ENCODE data around the gene CELF6.

The CELF6 gene

DNA sequence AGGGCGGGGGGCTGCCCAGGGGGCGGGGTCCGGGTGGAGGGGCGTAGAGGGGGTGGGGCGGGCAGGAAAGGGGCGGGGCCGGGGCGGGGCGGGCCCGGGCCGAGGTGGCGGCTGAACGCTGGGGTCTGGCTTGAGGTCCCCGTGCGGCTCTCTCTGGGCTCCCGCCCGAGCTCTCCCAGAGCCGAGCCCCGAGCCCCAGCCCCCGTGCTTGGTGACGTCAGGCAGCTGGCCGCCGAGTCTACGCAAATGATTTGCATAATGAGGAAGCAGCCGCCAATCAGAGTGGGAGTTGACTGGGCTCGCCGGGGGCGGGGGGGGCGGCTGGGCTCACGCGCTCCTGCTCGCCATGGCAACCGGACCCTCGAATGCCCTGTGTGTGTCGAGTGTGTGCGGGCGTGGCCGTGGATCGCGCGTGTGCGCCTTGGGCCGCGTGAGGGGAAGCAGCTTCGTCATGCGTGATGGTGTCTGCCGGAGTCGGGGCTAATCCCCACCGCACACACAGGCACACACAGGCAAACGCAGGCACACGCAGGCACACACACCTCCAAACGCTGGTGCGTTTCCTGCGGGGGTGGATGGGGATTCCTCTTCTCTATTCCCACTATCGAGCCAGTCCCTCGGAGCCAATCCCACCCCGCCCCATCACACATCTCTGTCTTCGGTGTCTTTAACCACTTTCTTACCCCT lies at the start of gene CELF6:
TSS of gene CELF6 (minus strand) at position 173 of the 687 bp plus-strand sequence. CDS start 283 bp downstream, outside the sequence.
- DNase-seq: peak; percentile 67

- no peak for DNase-seq
These were observed 48.9 kb upstream of the CELF6 start for GRCh38 chr15:72368899-72369298.

GRCh38 chr15:72368325-72368724 lies 48.4 kb upstream of the CELF6 start:
- no peak for DNase-seq

DNA sequence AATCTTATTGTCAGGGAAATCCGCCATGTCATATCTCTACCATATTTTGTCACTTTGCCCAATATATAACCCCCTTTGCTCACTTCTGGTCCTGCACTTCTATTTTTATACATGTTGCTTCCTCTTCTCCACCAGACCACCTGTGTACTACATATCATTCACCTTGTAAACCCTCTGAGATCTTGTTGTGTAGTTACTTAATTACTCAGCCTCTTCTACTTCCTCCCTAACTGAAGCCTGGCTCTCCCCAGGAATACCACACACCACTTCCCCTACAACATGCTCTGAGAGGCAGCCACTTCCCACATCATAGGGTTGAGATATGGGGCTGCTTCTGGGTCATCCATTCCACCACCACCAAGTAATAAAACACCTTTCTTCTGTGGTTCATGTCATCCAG lies 45.9 kb upstream of the CELF6 start:
- no peak for DNase-seq

DNA sequence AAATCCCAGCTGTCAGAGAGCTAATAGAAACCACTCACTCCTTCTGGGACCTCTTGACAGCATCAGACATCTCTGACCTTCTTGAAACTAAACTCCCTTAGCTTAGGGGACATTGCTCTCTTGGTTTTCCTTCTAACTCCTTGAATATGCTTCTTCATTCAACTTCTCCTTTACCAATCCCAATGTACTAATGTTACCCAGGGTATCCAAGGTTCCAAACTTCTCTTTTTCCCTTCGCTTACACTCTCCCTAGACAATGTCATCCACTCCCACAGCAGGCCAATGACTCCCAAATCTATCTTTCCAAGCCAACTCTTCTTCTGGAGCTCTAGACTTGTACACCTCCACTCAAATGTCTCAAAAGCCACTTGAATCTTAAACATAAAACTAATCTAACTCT lies 41.2 kb upstream of the CELF6 start:
- DNase-seq: no peak

DNA sequence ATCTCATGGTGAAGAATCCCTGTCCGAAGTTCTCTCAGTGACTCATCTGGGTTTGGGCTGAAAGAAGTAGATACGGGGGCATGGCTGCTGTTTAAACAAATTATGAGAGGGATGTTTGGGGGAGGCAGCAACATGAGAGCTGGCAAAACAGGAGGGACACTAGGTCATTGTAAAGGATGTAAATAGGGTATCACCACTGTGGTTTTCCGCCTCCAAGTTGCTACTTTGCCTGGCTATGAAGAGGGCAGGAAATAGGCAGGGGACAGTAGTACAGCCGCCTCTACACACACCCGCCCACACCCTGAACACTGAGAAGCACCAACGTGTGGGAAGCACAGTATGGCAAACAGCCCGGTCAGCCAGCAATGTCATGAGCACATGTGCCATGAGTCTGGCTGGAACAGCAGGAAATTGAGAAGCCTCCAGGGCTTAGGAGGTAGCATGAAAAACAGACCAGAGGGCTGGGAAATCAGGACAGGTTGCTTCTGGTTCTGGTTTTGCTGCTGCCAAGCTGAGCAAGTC lies 38.8 kb upstream of the CELF6 start:
- DNase-seq: no peak

- no peak for DNase-seq
These were observed 38.2 kb upstream of the CELF6 start for GRCh38 chr15:72358121-72358520.

DNA sequence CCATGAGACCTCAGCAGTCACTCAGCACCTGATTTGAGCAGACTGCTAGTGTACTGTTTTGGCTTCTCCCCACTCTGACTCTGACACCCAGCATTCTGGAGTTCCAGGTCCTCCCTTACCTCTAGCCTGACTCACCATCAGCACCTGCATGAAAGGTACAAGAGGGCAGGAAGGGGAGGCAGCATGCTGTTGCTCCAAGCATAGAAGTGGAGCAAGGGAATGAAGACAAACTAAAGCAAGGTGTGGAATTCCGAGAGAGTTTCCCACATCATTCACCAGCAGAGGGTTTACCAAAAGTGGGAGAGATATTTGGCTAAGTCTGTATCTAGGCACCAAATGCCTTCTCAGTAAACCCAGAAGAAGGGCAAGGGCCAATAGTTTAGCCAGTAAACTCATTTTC lies 34.5 kb upstream of the CELF6 start:
- no peak for DNase-seq

DNA sequence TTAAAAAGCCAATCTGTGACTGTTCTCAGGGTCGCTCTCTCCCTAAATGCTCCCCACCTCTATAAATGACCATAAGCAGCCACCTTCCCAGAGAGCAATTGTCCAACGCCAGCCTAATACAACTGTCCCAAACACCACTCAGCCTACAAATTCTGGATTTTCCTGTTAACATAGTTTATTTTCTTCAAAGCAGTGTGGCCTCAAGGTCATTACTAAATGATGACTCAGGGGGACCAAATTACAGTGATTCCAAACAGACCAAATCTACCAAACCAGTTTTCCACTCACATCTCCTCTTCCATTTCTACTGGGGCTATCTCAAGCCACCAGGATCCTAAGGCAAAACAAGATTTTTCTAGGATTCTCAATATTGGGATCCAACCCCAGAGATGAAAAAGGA lies 33.3 kb upstream of the CELF6 start:
- DNase-seq: no peak

DNA sequence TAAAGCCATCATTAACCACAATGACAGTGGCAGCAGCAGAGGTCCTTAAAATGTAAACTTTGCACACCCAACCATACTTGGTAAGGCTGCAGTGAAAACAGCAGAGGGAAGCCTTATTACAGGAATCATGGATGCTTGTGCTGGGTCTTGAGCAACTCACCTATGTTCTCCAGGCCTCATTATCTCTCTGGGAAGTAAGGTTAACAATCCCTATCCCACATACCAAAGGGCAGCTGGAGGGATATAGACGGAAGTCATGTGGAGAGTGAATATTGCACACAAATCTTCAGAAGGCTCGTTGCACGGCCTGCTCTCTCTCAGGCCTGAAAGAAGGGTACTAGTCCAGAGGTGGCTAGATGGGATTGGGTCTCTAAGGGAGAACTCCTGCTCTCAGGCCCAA lies 25.8 kb upstream of the CELF6 start:
- DNase-seq: no peak

GRCh38 chr15:72345280-72345679 lies 25.3 kb upstream of the CELF6 start:
- no peak for DNase-seq

- no peak for DNase-seq
These were observed 24.6 kb upstream of the CELF6 start for GRCh38 chr15:72344602-72345001.

GRCh38 chr15:72342385-72342784 lies 22.4 kb upstream of the CELF6 start:
- no peak for DNase-seq

DNA sequence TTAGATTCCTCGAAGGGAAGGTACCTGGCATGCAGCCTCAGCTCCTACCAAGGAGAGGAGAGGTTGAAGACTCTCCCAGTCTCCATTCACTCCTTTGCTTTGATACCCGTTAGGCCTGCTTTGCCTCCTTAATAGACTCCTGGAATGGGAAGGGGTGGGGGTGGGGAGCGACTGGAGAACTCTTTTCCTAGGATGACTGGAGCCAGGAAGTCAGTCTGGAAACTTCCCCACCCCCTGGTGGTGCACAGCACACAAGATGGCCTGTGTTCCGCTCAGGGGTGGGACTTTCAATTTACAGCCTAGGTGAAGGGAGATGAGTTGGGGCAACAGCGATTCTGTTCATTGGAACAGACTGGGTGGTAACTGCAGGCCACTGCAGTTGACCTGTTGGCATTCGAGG lies 21.4 kb upstream of the CELF6 start:
- DNase-seq: no peak

DNA sequence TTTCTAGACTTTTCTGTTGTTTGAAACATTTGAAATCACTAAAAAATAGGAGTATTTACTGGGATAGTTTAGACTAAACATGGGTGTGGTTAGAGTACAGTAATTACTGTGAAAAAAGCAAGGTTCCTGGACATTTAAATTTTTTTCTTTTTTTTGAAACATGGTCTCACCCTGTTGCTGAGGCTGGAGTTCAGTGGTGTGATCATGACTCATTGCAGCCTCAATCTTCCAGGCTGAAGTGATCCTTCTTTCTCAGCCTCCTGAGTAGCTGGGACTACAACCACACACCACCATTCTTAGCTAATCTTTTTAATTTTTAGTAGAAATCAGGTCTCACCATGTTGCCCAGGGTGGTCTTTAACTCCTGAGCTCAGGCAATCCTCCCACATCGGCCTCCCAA lies 20.4 kb upstream of the CELF6 start:
- no peak for DNase-seq

- no peak for DNase-seq
These were observed 19.8 kb upstream of the CELF6 start for GRCh38 chr15:72339777-72340177.

DNA sequence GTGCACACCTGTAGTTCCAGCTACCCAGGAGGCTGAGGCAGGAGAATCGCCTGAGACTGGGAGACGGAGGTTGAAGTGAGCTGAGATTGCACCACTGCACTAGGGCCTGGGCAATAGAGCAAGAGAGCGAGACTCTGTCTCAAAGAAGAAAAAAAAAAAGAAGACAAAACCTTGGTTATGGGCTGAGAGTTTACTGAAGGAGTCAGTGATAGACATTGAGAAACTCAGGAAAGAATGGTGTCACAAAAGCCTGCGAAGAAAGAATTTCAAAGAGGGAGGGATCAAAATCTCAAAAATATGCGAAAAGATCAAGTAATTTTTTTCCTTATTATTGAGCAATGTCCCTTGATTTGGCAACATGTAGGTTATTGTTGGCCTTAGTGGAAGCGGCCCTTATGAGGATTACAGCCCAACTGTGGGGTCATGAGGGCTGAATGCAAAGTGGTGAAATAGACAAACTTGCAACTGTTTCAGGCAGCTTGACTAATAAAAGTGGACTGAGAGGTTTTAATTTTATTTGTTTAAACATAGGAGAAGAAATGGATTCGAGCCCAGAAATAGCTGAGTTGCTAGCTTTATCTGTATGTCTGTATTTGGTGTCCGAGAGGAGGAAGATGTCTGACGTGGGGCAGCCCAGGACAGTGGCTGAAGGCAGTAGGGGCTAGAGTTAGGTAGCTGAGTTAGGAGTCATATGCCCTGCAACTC lies 18.8 kb upstream of the CELF6 start:
- no peak for DNase-seq

DNA sequence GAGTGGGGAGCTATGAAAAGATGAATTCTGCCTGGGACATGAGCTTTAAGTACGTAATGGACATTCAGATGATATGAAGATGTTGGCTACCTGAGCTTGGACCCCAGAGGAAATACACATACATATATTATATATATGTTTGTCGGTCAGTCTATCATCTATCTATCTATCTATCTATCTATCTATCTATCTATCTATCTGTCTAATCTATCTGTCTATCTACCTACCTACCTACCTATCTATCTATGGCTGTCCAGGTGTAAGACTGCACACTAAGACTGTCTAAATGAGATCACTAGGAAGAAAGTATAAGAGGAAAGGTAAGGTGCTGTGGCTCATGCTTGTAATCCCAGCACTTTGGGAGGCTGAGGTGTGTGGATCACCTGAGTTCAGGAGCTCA lies 18.2 kb upstream of the CELF6 start:
- no peak for DNase-seq

DNA sequence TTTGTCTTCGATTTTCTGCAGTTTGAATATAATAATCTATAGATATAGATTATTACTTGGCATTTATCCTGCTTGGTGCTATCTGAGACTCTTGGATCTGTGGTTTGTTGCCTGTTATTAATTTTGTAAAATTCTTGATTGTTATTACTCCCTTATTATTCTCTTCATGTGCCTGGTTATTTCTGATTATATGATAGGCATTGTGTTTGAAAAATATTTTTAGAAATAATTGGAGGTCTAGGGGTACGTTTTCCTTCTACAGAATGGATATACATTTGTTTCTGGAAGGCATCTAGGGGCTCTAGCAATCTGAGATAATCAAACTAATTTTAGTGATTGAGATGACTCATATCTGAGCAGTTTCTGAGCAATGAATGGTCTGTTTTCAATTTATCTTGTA lies 14.9 kb upstream of the CELF6 start:
- DNase-seq: no peak

DNA sequence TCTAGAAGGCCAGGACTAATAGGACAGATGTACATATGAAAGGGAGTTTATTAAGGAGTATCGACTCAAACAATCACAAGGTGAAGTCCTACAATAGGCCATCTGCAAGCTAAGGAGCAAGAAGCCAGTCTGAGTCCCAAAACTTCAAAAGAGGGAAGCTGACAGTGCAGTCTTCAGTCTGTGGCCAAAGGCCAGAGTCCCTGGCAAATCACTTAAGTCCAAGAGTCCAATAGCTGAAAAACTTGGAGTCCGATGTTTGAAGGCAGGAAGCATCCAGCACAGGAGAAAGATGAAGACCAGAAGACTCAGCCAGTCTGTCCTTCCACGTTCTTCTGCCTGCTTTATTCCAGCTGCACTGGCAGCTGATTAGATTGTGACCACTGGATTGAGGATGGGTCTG lies 11.1 kb upstream of the CELF6 start:
- DNase-seq: no peak

DNA sequence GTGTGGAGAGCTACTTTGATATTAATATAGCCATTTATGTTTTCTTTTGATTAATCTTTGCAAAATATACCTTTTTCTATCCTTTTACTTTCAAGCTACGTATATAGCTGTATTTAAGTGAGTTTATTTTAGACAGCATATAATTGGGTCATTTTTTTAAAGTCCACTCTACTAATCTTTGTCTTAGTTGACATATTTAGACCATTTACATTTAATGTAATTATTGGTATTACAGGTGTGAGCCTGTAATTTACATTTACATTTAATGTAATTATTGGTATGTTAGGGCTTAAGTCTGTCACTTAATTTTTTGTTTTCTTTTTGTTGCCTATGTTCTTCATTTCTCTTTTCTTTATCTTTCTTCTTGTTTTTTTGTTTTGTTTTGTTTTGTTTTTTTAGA lies 3.8 kb upstream of the CELF6 start:
- no peak for DNase-seq

DNA sequence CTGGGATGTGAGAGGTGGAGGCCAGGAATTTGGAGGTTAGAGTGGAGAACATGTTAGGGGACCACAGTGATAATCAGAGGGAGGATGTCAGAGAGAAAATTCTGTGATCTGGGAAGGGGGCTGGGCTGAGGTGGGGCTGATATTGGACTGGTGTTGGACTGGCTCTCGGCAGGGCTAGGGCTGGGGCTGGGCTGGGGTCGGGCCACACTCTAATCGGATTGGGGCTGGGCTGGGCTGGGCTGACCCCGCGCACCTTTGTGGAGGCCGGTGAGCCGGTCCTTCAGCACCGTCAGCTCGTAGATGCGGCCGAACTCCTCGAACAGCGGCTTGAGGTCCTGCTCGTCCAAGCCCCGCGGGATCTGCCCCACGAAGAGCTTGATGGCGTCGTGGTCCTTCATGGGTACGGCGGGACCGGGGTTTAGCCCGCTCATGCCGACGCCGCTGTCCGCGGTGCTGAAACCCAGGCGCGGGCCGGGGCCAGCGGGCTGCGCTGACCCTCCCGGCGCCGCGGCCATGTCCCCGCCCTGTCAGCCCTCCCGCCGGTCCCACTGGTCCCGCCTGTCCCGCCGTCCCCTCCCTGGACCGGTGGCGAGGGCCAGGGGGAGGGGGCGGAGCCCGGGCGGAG lies 485 bp downstream of the CELF6 start:
- peak; percentile 67 for DNase-seq

DNA sequence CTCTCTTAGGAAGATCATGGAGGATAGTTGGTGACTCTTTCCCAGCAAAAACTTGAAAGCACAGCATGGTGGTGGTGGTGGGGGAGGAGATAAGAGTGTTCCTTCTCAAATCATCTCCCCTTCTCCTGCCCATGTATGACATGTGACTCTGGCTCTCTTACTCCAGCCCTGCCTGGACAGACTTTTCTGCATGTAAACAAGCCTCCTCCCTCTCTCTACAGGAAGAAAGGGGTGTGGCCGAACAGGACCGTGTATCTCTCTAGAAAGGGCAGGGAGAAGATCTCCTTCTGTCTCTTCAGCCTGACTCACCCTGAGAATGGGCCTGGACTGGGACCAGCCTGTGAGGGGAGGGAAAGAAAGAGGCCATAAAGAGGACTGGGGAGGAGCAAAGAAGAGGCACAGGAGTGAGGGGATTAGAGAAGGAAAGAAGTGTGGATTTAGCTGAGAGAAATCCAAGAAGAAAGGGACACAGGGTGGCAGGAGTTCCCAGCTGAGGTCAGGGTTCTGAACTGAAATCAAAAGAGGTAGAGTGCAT lies 1.5 kb downstream of the CELF6 start:
- DNase-seq: no peak

Data from midbrain (tissue), 1 donor.